BLaER1 (cell line): Measurements from ENCODE around the gene CRIM1.

Source experiments
- H3K27ac ChIP-seq: shearing (Covaris generic); formaldehyde crosslinking; 2 replicates; pipeline ENCODE4 v1.8.1; 2022
- H3K27me3 ChIP-seq: shearing (Covaris generic); formaldehyde crosslinking; 2 replicates; pipeline ENCODE4 v1.8.1; 2022
- H3K36me3 ChIP-seq: shearing (Covaris generic); formaldehyde crosslinking; 2 replicates; pipeline ENCODE4 v1.8.1; 2022
- H3K4me1 ChIP-seq: shearing (Covaris generic); formaldehyde crosslinking; 2 replicates; pipeline ENCODE4 v1.8.1; 2022
- H3K4me2 ChIP-seq: shearing (Covaris generic); formaldehyde crosslinking; 2 replicates; pipeline ENCODE4 v1.8.1; 2022
- H3K4me3 ChIP-seq: shearing (Covaris generic); formaldehyde crosslinking; 2 replicates; pipeline ENCODE4 v1.8.1; 2022
- H3K9ac ChIP-seq: shearing (Covaris generic); formaldehyde crosslinking; 2 replicates; pipeline ENCODE4 v1.8.1; 2022
- H3K9me3 ChIP-seq: shearing (Covaris generic); formaldehyde crosslinking; 2 replicates; pipeline ENCODE4 v1.8.1; 2022
- H4K20me1 ChIP-seq: shearing (Covaris generic); formaldehyde crosslinking; 2 replicates; pipeline ENCODE4 v1.8.1; 2022
- Cebpa-rat ChIP-seq: shearing (Covaris generic); IDR thresholded peaks from 2 replicates; pipeline ENCODE4 v1.8.1; 2022

Gene CRIM1

DNA sequence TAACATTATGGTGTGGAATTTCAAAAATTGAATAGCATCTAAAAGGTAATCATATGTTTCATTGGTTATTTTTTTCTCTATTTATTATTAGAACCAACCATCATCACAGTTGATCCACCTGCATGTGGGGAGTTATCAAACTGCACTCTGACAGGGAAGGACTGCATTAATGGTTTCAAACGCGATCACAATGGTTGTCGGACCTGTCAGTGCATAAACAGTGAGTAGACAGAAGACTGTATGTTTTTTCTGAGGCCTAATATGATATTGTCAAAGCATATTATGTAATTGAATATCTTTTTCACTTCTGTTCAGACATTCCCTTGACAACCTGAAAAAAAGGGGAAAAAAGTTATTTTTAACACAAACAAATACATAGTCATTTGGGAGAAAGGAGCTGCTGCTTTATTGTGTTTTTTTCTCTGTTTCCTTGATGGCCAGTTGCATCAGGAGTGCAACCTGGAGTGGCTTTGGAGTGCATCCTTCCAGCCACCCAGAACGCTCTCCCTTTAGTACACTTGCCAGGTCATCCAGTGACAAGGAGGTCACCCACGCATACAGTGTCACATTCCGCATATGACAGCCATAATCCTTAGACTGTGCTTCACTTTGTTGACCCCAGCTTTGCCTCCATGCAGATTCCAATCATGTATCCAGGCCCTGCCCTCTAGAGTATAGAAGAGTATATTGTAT lies 143.7 kb downstream of the CRIM1 start:
- Histone ChIP-seq H4K20me1 (no peaks in the 10 kb centered on the region), H3K36me3 (peaks cover 24% of the 10 kb centered on the region)

GRCh38 chr2:36500072-36500471 lies 144.5 kb downstream of the CRIM1 start:
- H3K36me3 ChIP-seq, result peaks cover 24% of the 10 kb centered on the region
- H4K20me1 ChIP-seq, result no peaks in the 10 kb centered on the region
- H3K4me3 ChIP-seq, result no peak overlapping the region
- H3K9me3 ChIP-seq, result no peaks in the 10 kb centered on the region
- no peak overlapping the region for H3K27ac ChIP-seq
- H3K27me3 ChIP-seq, result no peaks in the 10 kb centered on the region
- no peak for TF ChIP-seq Cebpa-rat
- H3K4me2 ChIP-seq, result no peak overlapping the region
- H3K4me1 ChIP-seq, result no peaks in the 10 kb centered on the region
- no peak overlapping the region for H3K9ac ChIP-seq

More for the DNA sequence above, 143.7 kb downstream of the CRIM1 start:
- Histone ChIP-seq H3K27me3 (no peaks in the 10 kb centered on the region), H3K27ac (no peak overlapping the region), H3K4me1 (no peaks in the 10 kb centered on the region), H3K4me2 (no peak overlapping the region), H3K9ac (no peak overlapping the region), H3K9me3 (no peaks in the 10 kb centered on the region), H3K4me3 (no peak overlapping the region)
- TF ChIP-seq Cebpa-rat, result no peak

GRCh38 chr2:36502081-36502480 lies 146.5 kb downstream of the CRIM1 start:
- H3K9ac ChIP-seq, result no peak overlapping the region
- no peaks in the 10 kb centered on the region for H3K4me1 ChIP-seq
- no peak overlapping the region for H3K27ac ChIP-seq
- TF ChIP-seq Cebpa-rat, result no peak
- peaks cover 33% of the 10 kb centered on the region for H3K36me3 ChIP-seq
- H3K27me3 ChIP-seq, result no peaks in the 10 kb centered on the region
- H3K9me3 ChIP-seq, result no peaks in the 10 kb centered on the region
- no peak overlapping the region for H3K4me3 ChIP-seq
- no peak overlapping the region for H3K4me2 ChIP-seq
- H4K20me1 ChIP-seq, result no peaks in the 10 kb centered on the region

DNA sequence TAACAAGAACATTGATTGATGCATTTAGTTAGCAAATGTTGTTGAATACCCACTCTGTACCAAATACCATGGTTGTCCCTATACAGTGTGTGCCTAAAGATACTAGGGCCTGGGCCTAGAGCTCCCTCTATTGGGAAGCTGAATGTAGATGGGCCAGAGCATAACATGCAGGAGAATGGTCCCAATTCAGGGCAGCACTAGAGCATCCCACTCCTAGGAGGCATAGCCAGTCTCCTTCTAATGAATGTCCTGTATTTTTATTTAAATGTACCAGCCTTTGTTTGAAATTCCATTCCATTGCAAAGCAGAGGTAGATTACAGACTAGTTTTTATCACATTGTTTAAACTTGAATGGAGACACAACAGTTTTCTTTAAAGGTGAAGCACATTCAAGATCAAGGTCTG lies 151.8 kb downstream of the CRIM1 start:
- no peak for TF ChIP-seq Cebpa-rat
- no peaks in the 10 kb centered on the region for H3K4me1 ChIP-seq
- H3K36me3 ChIP-seq, result peaks cover 22% of the 10 kb centered on the region
- no peaks in the 10 kb centered on the region for H3K9me3 ChIP-seq
- no peak overlapping the region for H3K4me2 ChIP-seq
- H3K4me3 ChIP-seq, result no peak overlapping the region
- H3K27me3 ChIP-seq, result no peaks in the 10 kb centered on the region
- H3K9ac ChIP-seq, result no peak overlapping the region
- no peak overlapping the region for H3K27ac ChIP-seq
- H4K20me1 ChIP-seq, result no peaks in the 10 kb centered on the region

DNA sequence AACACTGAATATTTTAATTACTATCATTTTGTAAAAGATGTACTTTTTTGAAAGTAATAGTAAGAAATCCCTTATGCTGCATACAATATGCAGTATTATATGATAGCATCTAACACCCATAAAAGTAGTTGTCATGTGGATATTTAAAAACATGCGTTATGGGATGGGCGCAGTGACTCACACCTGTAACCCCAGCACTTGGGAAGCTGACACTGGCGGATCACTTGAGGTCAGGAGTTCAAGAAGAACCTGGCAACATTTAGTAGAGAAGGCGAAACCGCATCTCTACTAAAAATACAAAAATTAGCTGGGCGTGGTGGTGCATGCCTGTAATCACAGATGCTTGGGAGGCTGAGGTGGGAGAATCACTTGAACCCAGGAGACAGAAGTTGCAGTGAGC lies 153.5 kb downstream of the CRIM1 start:
- Histone ChIP-seq H3K36me3 (peaks cover 34% of the 10 kb centered on the region), H3K4me2 (no peak overlapping the region), H3K9me3 (no peaks in the 10 kb centered on the region), H3K4me3 (no peak overlapping the region), H3K9ac (no peak overlapping the region), H3K4me1 (no peaks in the 10 kb centered on the region), H4K20me1 (no peaks in the 10 kb centered on the region), H3K27me3 (no peaks in the 10 kb centered on the region), H3K27ac (no peak overlapping the region)
- no peak for TF ChIP-seq Cebpa-rat

DNA sequence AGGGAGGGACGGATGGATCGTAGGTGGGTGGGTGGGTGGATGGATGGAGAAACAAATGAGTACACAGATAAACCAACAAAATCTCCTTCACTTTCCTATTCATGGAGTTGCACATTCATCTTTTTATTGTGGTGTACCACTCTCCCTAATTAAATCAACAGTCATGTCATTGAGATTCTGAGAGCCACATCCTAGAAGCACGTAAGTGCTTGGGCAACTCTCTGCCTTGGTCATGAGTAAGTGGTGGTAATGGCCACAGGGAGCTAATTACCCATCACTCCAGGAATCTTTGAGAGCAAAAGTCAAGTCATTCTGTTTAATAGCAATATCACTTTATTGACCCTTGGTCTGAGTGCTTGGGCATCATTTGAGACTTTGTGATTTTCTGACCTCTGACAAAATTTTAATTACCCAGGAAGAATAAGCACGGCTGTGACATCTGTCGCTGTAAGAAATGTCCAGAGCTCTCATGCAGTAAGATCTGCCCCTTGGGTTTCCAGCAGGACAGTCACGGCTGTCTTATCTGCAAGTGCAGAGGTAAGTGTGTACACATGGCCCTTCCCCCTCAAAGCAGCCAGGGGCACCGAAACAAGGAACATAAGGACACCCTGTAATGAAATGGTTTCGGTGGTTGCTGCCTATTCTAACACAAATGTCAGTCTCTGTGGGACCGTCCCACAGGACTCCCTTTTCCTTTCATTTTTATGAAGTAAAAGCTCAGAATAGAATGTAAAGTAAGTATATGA lies 156.5 kb downstream of the CRIM1 start:
- Histone ChIP-seq H3K4me3 (no peak overlapping the region), H3K9ac (no peak overlapping the region), H3K27ac (no peak overlapping the region), H3K36me3 (peaks cover 53% of the 10 kb centered on the region), H3K4me1 (no peaks in the 10 kb centered on the region), H3K4me2 (no peak overlapping the region), H3K9me3 (no peaks in the 10 kb centered on the region), H3K27me3 (no peaks in the 10 kb centered on the region), H4K20me1 (no peaks in the 10 kb centered on the region)
- no peak for TF ChIP-seq Cebpa-rat

DNA sequence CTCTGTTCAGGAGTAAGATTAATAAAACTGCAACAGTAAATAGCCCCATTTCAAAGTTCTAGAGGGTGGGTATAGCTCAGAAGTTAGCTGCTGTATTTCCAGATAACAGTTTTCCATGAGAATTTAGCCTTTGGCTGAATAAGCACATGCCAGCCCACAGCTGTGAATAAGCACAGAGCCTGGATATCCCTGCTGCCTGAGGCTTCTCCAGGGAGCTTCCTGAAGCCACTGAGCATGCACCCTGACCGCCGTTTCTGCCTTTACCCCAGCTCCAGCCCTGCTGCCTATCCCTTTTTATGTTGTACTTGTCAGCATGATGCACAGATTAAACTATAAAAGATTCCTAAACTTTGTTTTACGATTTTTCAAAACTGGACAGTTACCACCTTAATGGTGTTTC lies 157.1 kb downstream of the CRIM1 start:
- Histone ChIP-seq H3K9ac (no peak overlapping the region), H3K27me3 (no peaks in the 10 kb centered on the region), H3K9me3 (no peaks in the 10 kb centered on the region), H3K4me1 (no peaks in the 10 kb centered on the region), H3K4me2 (no peak overlapping the region), H4K20me1 (no peaks in the 10 kb centered on the region), H3K4me3 (no peak overlapping the region), H3K36me3 (peaks cover 60% of the 10 kb centered on the region), H3K27ac (no peak overlapping the region)
- no peak for TF ChIP-seq Cebpa-rat

GRCh38 chr2:36513661-36514060 lies 158.1 kb downstream of the CRIM1 start:
- Histone ChIP-seq H3K27me3 (no peaks in the 10 kb centered on the region), H3K27ac (no peak overlapping the region)
- no peak for TF ChIP-seq Cebpa-rat

GRCh38 chr2:36515538-36515937 lies 160.0 kb downstream of the CRIM1 start:
- no peaks in the 10 kb centered on the region for H3K9me3 ChIP-seq
- H3K27me3 ChIP-seq, result no peaks in the 10 kb centered on the region
- no peak overlapping the region for H3K27ac ChIP-seq
- H3K4me3 ChIP-seq, result no peak overlapping the region
- H3K36me3 ChIP-seq, result peaks cover 76% of the 10 kb centered on the region
- no peaks in the 10 kb centered on the region for H3K4me1 ChIP-seq
- TF ChIP-seq Cebpa-rat, result no peak
- H4K20me1 ChIP-seq, result no peaks in the 10 kb centered on the region
- no peak overlapping the region for H3K9ac ChIP-seq
- no peak overlapping the region for H3K4me2 ChIP-seq

More at GRCh38 chr2:36513661-36514060, 158.1 kb downstream of the CRIM1 start:
- H3K36me3 ChIP-seq, result peaks cover 60% of the 10 kb centered on the region
- no peak overlapping the region for H3K4me2 ChIP-seq
- no peaks in the 10 kb centered on the region for H3K4me1 ChIP-seq
- H3K4me3 ChIP-seq, result no peak overlapping the region
- H3K9ac ChIP-seq, result no peak overlapping the region
- no peaks in the 10 kb centered on the region for H4K20me1 ChIP-seq
- no peaks in the 10 kb centered on the region for H3K9me3 ChIP-seq

GRCh38 chr2:36516136-36516870 lies 160.7 kb downstream of the CRIM1 start:
- Histone ChIP-seq H3K4me1 (no peaks in the 10 kb centered on the region), H3K9me3 (no peaks in the 10 kb centered on the region), H3K4me2 (no peak overlapping the region), H3K27me3 (no peaks in the 10 kb centered on the region), H3K9ac (no peak overlapping the region), H3K4me3 (no peak overlapping the region), H3K36me3 (peaks cover 79% of the 10 kb centered on the region), H3K27ac (no peak overlapping the region), H4K20me1 (no peaks in the 10 kb centered on the region)
- no peak for TF ChIP-seq Cebpa-rat
